ENCODE data around the gene SRCIN1.

DNA sequence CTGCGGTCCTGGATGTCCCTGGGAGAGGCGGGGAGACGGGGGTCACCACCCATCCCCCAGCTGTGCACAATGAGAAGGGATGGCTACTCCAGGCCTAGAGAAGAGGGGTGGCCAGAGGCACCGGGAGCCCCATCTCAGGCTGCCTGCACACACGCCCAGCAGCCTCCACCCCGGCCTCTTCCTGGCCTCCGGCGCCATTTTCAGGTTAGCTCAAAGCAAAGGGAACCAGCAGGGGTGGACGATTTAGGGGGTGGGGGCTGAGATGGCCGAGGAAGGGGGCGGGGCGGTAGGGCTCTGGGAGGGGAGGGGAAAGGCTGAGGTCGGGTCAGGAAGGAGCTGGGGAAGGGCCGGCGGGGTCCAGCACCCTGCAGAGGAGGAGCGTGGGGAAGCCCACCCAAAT, 42.8 kb downstream of the SRCIN1 start:
- no peak for TF ChIP-seq POLR2AphosphoS5 (IDR thresholded peaks at IDR 0.05)
- TF ChIP-seq, protein P1, sequence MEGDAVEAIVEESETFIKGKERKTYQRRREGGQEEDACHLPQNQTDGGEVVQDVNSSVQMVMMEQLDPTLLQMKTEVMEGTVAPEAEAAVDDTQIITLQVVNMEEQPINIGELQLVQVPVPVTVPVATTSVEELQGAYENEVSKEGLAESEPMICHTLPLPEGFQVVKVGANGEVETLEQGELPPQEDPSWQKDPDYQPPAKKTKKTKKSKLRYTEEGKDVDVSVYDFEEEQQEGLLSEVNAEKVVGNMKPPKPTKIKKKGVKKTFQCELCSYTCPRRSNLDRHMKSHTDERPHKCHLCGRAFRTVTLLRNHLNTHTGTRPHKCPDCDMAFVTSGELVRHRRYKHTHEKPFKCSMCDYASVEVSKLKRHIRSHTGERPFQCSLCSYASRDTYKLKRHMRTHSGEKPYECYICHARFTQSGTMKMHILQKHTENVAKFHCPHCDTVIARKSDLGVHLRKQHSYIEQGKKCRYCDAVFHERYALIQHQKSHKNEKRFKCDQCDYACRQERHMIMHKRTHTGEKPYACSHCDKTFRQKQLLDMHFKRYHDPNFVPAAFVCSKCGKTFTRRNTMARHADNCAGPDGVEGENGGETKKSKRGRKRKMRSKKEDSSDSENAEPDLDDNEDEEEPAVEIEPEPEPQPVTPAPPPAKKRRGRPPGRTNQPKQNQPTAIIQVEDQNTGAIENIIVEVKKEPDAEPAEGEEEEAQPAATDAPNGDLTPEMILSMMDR (IDR thresholded peaks at IDR 0.05), result no peak
